Measurements from ENCODE around the gene VKORC1.

DNA sequence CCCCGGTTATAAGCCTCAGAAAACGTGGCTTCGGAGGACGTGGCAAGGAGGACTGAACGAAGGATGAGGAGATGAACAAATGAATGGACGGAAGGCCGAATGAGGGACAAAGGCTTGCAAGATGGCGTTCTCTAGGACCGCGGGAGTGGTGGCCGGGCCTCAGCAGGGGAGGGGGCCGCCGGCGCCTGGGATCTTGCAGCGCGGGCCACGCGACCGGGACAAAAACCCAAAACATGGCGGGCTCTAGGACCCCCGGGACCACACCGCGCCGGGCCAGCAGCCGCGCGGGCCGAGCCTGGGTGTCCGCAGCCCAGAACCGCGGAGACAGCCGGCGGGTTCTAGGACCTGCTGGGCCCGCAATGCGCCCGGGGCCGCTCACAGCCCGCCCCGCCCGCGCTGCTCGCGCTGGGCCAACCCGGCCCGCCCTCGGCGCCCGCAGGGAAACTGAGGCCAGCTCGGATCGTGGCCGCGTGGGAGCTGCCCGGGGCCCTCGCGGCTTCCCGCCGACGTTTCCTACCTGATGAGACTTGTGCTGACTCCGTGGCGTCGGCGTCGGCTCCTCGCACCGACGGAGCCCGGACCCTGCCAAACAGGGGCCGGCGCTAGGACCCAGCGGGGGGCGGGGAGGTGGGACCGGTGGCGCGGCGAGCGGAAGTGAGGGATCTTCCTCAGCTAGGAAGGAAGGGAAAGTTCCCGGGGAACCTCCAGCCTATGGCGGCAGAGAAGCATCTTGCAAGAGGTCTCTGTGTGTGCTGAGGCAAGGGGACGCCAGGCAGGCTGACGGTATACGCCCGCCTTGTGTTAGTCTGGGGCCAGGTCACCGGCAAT is 21.2 kb downstream of the VKORC1 start:
- TF ChIP-seq, protein P1, sequence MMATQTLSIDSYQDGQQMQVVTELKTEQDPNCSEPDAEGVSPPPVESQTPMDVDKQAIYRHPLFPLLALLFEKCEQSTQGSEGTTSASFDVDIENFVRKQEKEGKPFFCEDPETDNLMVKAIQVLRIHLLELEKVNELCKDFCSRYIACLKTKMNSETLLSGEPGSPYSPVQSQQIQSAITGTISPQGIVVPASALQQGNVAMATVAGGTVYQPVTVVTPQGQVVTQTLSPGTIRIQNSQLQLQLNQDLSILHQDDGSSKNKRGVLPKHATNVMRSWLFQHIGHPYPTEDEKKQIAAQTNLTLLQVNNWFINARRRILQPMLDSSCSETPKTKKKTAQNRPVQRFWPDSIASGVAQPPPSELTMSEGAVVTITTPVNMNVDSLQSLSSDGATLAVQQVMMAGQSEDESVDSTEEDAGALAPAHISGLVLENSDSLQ (IDR thresholded peaks at IDR 0.05) = no peak
- no peak for TF ChIP-seq FOXA1 (IDR thresholded peaks at IDR 0.05)
